OCI-LY7 (cell line): ENCODE measurements around the gene RPP25L.

Experiments used
- EZH2phosphoT487 ChIP-seq: fragments of 200-600 bp; sonication (generic); IDR thresholded peaks from 2 replicates; pipeline ENCODE4 v1.6.1; 2018; ENCODE audit warnings: low read depth, borderline replicate concordance, mild to moderate bottlenecking, mixed run types, antibody characterized with exemption, low read length, moderate library complexity, mixed read lengths
- TF ChIP-seq, protein P1 (sequence below): fragments of 200-600 bp; sonication (generic); conservative IDR thresholded peaks from 2 replicates; pipeline ENCODE4 v1.5.1; 2014; ENCODE audit warnings: mild to moderate bottlenecking, antibody characterized with exemption, low read length, moderate library complexity, mixed read lengths

DNA sequence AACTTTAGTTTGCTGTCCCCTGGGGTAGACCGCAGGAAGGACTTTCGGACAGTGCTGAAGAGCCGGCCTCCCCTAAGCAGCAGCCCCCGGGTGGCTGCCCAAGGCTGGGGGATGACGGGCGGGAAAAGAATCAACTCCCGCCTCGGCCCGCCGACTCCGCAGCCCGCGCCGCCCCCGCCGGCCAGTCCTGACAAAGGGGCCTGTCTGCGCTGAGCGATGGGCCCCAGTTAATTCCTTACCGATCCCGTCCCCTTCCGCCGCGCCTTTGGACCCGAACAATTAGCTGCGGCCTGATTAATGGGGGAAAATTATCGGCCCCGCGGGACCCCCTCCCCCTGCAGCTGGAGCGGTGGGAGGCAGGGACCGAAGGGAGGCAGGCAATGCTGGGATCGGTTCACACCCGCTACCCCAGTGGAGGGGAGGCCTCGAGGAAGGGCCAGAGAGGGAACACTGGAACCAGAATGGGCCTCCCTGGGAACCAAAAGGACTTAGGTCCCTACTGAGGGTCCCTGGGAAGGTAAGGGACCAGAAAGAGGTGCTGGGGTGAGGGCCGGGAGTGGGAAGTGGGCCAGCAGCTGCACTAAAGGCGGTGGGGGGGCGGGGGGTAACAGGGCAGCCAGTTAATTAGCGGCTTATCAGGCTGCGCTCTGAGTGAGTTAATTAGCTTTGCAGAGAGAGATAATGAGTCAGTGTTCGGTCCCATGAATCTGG lies 12.7 kb upstream of the RPP25L start:
- TF ChIP-seq, protein P1, sequence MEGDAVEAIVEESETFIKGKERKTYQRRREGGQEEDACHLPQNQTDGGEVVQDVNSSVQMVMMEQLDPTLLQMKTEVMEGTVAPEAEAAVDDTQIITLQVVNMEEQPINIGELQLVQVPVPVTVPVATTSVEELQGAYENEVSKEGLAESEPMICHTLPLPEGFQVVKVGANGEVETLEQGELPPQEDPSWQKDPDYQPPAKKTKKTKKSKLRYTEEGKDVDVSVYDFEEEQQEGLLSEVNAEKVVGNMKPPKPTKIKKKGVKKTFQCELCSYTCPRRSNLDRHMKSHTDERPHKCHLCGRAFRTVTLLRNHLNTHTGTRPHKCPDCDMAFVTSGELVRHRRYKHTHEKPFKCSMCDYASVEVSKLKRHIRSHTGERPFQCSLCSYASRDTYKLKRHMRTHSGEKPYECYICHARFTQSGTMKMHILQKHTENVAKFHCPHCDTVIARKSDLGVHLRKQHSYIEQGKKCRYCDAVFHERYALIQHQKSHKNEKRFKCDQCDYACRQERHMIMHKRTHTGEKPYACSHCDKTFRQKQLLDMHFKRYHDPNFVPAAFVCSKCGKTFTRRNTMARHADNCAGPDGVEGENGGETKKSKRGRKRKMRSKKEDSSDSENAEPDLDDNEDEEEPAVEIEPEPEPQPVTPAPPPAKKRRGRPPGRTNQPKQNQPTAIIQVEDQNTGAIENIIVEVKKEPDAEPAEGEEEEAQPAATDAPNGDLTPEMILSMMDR: no peak
- no peak for TF ChIP-seq EZH2phosphoT487
